HG02870 (cell line): ENCODE measurements around the gene ERCC4.

ENCODE experiments used
- ATAC-seq: cut with Tn5 transposase; IDR thresholded peaks from one replicate; pipeline ENCODE4 v1.9.1; 2021; ENCODE audit warnings: mild to moderate bottlenecking, moderate library complexity; ENCODE audit not compliant: unreplicated experiment

Gene ERCC4

GRCh38 chr16:13909872-13910303, 10.1 kb upstream of the ERCC4 start:
- no peak for ATAC-seq

- ATAC-seq: no peak
Measured at GRCh38 chr16:13911306-13911705, 8.6 kb upstream of the ERCC4 start.

GRCh38 chr16:13911871-13912270, 8.1 kb upstream of the ERCC4 start:
- no peak for ATAC-seq

DNA sequence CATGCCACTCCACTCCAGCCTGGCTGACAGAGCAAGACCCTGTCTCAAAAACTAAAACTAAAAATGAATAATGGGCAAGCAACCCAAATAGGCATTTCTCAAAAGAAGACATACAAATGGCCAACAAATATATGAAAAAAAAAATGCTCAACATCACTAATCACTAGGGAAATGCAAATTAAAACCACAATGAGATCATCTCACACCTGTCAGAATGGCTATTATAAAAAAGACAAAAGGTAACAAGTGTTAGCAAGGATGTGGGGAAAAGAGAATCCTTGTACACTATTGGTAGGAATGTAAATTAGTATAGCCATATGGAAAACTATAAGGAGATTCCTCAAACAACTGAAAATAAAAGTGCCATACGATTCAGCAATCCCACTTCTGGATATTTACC, 7.1 kb upstream of the ERCC4 start:
- no peak for ATAC-seq

GRCh38 chr16:13913374-13914292, 6.3 kb upstream of the ERCC4 start:
- ATAC-seq: no peak

- no peak for ATAC-seq
Measured at GRCh38 chr16:13915033-13915635, 4.8 kb upstream of the ERCC4 start.

DNA sequence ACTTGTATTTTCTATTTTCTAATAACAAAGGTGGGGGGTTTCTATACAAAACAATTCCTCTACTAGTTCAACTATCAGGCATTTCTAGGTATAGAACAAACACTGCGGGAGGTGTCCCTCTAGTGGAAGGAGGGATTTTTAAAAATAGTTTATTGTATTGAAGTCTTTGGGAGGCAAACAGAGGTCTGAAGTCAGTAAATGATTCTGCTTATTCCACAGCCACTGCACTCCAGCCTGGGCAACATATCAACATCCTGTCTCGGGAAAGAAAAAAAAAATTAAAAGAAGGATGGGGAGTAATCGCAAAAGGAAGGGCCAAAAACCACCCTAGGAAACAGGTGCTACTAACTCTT, 648 bp upstream of the ERCC4 start:
- no peak for ATAC-seq

DNA sequence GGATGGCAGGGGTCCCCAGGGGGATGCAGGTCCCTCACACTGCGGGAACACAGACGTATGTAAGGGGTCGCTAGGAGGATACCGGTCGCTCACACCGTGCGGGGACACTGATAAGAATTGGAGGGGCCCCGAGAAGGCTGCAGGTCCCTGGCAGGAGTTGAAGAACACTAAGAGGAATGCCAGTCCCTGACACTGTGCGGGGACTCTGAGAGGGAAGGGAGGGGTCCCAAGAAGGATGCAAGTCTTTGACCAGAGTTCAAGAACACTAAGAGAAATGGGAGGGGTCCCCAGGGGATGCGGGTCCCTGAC, 510 bp downstream of the ERCC4 start:
- ATAC-seq: no peak

DNA sequence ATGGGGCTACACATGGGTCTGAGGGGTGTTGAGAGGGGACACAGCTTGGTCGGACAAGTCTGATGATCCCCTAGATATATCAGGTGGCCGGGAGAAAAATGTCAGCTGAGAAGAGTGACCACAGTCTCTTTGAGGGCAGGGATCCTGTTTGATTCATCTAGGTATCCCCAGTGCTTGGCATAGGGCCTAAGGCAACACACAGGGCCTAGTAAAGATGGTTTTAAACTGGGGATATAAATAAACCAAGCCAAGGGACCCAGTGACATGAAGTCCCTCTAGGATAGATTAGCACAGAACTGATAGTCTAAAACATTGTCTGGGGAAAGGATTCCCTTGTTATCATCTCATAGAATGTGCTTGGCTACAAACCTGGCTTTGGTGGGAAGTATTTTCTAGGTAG, 1.4 kb downstream of the ERCC4 start:
- ATAC-seq: no peak

GRCh38 chr16:13923703-13924298, 3.8 kb downstream of the ERCC4 start:
- ATAC-seq: no peak

GRCh38 chr16:13926464-13926863, 6.5 kb downstream of the ERCC4 start:
- ATAC-seq: no peak

DNA sequence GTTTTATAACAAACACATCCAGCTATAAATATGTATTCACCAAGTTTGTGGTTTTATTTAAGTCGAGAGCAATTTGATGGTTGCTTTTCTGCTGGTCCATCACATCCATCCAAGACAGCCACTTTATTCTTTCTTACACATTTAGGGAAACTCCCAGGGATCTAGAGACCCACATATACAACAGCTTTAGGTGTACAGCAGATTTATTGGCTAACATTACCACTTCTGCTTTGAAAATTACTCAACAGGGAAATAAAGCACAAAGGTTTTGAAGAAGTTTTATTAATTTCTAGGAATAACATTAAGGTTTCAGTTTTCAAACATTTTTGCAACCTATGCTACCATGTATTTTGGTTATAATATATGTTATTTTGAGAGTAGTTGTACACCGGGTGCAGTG, 6.9 kb downstream of the ERCC4 start:
- no peak for ATAC-seq

- ATAC-seq: no peak
Measured at GRCh38 chr16:13928646-13929045, 8.7 kb downstream of the ERCC4 start.

DNA sequence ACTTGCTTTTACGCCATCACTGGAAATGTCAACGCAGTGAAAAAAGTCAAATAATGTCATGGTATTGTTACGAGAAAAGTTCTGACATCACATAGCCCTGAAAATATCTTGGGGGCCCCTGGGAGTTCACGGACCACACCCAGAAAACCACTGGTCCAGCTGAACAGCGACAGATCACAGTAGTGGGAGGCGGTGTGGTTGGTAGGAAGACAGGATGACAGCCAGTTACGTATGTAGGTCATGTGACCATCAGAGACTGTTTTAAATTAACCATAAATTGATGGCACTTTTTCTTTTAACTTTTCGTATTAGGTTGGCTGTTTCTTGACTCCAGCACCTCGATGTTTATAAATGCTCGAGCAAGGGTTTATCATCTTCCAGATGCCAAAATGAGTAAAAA, 11.9 kb downstream of the ERCC4 start:
- ATAC-seq: no peak

DNA sequence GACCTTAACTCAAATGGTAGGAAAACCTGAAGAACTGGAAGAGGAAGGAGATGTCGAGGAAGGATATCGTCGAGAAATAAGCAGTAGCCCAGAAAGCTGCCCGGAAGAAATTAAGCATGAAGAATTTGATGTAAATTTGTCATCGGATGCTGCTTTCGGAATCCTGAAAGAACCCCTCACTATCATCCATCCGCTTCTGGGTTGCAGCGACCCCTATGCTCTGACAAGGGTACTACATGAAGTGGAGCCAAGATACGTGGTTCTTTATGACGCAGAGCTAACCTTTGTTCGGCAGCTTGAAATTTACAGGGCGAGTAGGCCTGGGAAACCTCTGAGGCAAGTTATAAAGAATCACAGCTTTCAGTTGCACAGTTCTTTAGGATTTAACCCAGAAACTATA, 15.5 kb downstream of the ERCC4 start:
- no peak for ATAC-seq

- no peak for ATAC-seq
Measured at GRCh38 chr16:13936155-13936554, 16.2 kb downstream of the ERCC4 start.

GRCh38 chr16:13936596-13937081, 16.7 kb downstream of the ERCC4 start:
- ATAC-seq: no peak

GRCh38 chr16:13937411-13937810, 17.5 kb downstream of the ERCC4 start:
- no peak for ATAC-seq

- ATAC-seq: no peak
Measured at GRCh38 chr16:13938480-13938879, 18.5 kb downstream of the ERCC4 start.

GRCh38 chr16:13939821-13940220, 19.9 kb downstream of the ERCC4 start:
- ATAC-seq: no peak

GRCh38 chr16:13940397-13940933, 20.5 kb downstream of the ERCC4 start:
- ATAC-seq: no peak

DNA sequence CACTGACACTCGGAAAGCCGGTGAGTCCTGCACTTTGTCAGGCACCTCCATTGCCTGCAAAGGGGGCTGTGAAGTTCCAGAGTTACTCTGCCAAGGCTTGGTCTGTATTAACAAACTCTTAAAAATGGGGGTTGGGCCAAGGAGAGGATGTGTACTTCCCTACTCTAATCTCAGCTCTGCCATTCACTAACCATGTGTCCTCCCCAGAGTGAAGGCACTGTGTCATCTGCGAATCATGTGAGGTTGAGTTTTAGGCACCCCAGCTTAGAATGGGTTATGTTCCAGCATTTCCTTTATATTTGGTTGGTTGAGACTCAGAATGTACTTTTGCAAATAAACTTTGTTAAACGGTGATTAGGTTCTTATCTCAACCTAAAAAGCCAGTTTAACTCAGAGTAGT, 24.9 kb downstream of the ERCC4 start:
- ATAC-seq: no peak
